Large intestine (tissue), 1 donor: ENCODE results near the gene IFNA14. TPM values are rescaled to one million over a fixed set of nuclear protein-coding genes. Genes with fewer than 3 reads are reported as not detected.

Experiments used
- polyA plus RNA-seq: library from polyadenylated mRNA; unstranded; fragments of 120-200 nt; gene quantifications from one replicate; pipeline ENCODE4 v1.2.1, GENCODE V29; 2013

The IFNA14 gene
- polyA plus RNA-seq, 1 donor: not detected

Other genes starting within 250 kb of the IFNA14 start
- 4.8 TPM for gene HACD4, start 208.4 kb downstream of the IFNA14 start, polyA plus RNA-seq
- not detected for gene IFNB1, start 162.1 kb downstream of the IFNA14 start, polyA plus RNA-seq
- 0.06 TPM for gene IFNW1, start 98.2 kb downstream of the IFNA14 start, polyA plus RNA-seq
- gene IFNA21, start 73.3 kb downstream of the IFNA14 start, polyA plus RNA-seq: 0.13 TPM
- gene IFNA4, start 52.4 kb downstream of the IFNA14 start, polyA plus RNA-seq: not detected
- not detected for gene IFNA7, start 37.8 kb downstream of the IFNA14 start, polyA plus RNA-seq
- gene IFNA10, start 32.9 kb downstream of the IFNA14 start, polyA plus RNA-seq: not detected
- not detected for gene IFNA16, start 22.7 kb downstream of the IFNA14 start, polyA plus RNA-seq
- not detected for gene IFNA17, start 11.8 kb downstream of the IFNA14 start, polyA plus RNA-seq
- not detected for gene IFNA5, start 65.3 kb upstream of the IFNA14 start, polyA plus RNA-seq
- 32.8 TPM for gene KLHL9, start 95.4 kb upstream of the IFNA14 start, polyA plus RNA-seq
- not detected for gene IFNA6, start 110.9 kb upstream of the IFNA14 start, polyA plus RNA-seq
- 0.12 TPM for gene IFNA13, start 128.1 kb upstream of the IFNA14 start, polyA plus RNA-seq
- gene IFNA2, start 145.4 kb upstream of the IFNA14 start, polyA plus RNA-seq: not detected
- gene IFNA8, start 169.1 kb upstream of the IFNA14 start, polyA plus RNA-seq: not detected
- gene IFNA1, start 200.4 kb upstream of the IFNA14 start, polyA plus RNA-seq: not detected
- 1.8 TPM for gene IFNE, start 242.3 kb upstream of the IFNA14 start, polyA plus RNA-seq